HCT116 (cell line): ENCODE data around the gene EXOSC10. TPM values are rescaled to one million over a fixed set of nuclear protein-coding genes. Genes with fewer than 3 reads are reported as not detected.

Source experiments
- ATAC-seq: fragments of 200-7000 bp; cut with Tn5 transposase; 2 replicates; pipeline ENCODE4 v1.9.1; 2020; ENCODE audit warnings: mild to moderate bottlenecking, moderate library complexity
- BruUV-seq: library from RNA; stranded (reverse); fragments of 400-500 nt; replicated peaks from 2 replicates; lab custom pipeline; 2021; lab: Mats Ljungman, UMichigan
- CTCF ChIA-PET: fragments of 300-600 bp; sonication (Branson Sonifier 250); formaldehyde crosslinking; loops from one replicate; lab custom pipeline; 2021; ENCODE audit warnings: antibody characterized with exemption; lab: Charles Lee
- POLR2A ChIA-PET: fragments of 300-600, 350-600 bp; sonication (Branson Sonifier 250); formaldehyde crosslinking; loops from one replicate; lab custom pipeline; 2021; ENCODE audit warnings: antibody characterized with exemption; lab: Charles Lee
- RAD21 ChIA-PET, 2 experiments: fragments of 300-600 bp; sonication (Branson Sonifier 250); formaldehyde crosslinking; loops; one replicate each; lab custom pipeline; 2023; ENCODE audit warnings: low total read pairs in 2 of 2; ENCODE audit not compliant: uncharacterized antibody in 2 of 2, unreplicated experiment in 2 of 2, low non-redundant PET in 1 of 2; lab: Charles Lee
- DNase-seq: peaks from one replicate; pipeline ENCODE4 v3.0.0-alpha.2; 2010; ENCODE audit warnings: low read depth, low spot score
- H2AFZ ChIP-seq: fragments of 200-600 bp; shearing (Covaris generic), sonication (generic); 2 replicates; pipeline ENCODE4 v1.6.1; 2017; ENCODE audit warnings: low read depth, mixed run types, mixed read lengths, antibody characterized with exemption, low read length; ENCODE audit not compliant: poor library complexity, severe bottlenecking
- H3K27ac ChIP-seq: 2 replicates; pipeline ENCODE4 v1.5.1; 2012; ENCODE audit warnings: low read depth, low read length
- H3K27me3 ChIP-seq: fragments of 200-600 bp; sonication (generic); 2 replicates; pipeline ENCODE4 v1.6.1; 2016; ENCODE audit warnings: mixed run types, low read length, mixed read lengths; ENCODE audit not compliant: insufficient read depth
- H3K36me3 ChIP-seq, 2 experiments: fragments of 200-500 bp in 1 of 2; fragments of 200-600 bp in 1 of 2; sonication (Bioruptor generic) in 1 of 2; sonication (generic) in 1 of 2; 2 replicates each; pipeline versions ENCODE4 v1.5.1 to v1.6.1; 2014 to 2016; ENCODE audit warnings: low read length in 2 of 2, inconsistent platforms in 1 of 2, mixed read lengths in 1 of 2, mixed run types in 1 of 2; ENCODE audit not compliant: insufficient read depth in 2 of 2, control insufficient read depth in 1 of 2
- H3K4me1 ChIP-seq, 2 experiments: fragments of 200-600 bp in 1 of 2; sonication (generic) in 1 of 2; 2 replicates each; pipeline versions ENCODE4 v1.5.1 to v1.6.1; 2012 to 2017; ENCODE audit warnings: low read length in 2 of 2, inconsistent platforms in 1 of 2, mild to moderate bottlenecking in 1 of 2, mixed read lengths in 1 of 2, mixed run types in 1 of 2, moderate library complexity in 1 of 2; ENCODE audit not compliant: insufficient read depth in 2 of 2, control insufficient read depth in 1 of 2
- H3K4me2 ChIP-seq: fragments of 200-600 bp; sonication (generic); 2 replicates; pipeline ENCODE4 v1.6.1; 2017; ENCODE audit warnings: mixed run types, low read length, mixed read lengths
- H3K4me3 ChIP-seq, 2 experiments: fragments of 200-600 bp in 1 of 2; sonication (generic) in 1 of 2; replicated peaks in 1 of 2; 2 replicates each; pipeline ENCODE4 v1.5.1; 2011 to 2016; ENCODE audit warnings: low read length in 2 of 2, control low read depth in 1 of 2, low read depth in 1 of 2, mild to moderate bottlenecking in 1 of 2, mixed read lengths in 1 of 2, mixed run types in 1 of 2
- H3K79me2 ChIP-seq: fragments of 200-600 bp; sonication (generic); 2 replicates; pipeline ENCODE4 v1.6.1; 2017; ENCODE audit warnings: mild to moderate bottlenecking, mixed run types, low read length, moderate library complexity, mixed read lengths; ENCODE audit not compliant: insufficient read depth
- H3K9ac ChIP-seq: fragments of 200-600 bp; sonication (generic); 2 replicates; pipeline ENCODE4 v1.6.1; 2016; ENCODE audit warnings: low read length, mixed read lengths
- H3K9me2 ChIP-seq: fragments of 200-600 bp; sonication (generic), shearing (Covaris generic); 2 replicates; pipeline ENCODE4 v1.6.1; 2017; ENCODE audit warnings: mixed run types, mild to moderate bottlenecking, moderate library complexity; ENCODE audit not compliant: insufficient read depth
- H3K9me3 ChIP-seq, 2 experiments: fragments of 200-500 bp in 1 of 2; fragments of 200-600 bp in 1 of 2; sonication (Bioruptor generic) in 1 of 2; sonication (generic) in 1 of 2; 2 replicates each; pipeline ENCODE4 v1.6.1; 2014 to 2017; ENCODE audit warnings: low read length in 2 of 2, mixed read lengths in 2 of 2, inconsistent platforms in 1 of 2, low read depth in 1 of 2, mild to moderate bottlenecking in 1 of 2, mixed run types in 1 of 2, moderate library complexity in 1 of 2; ENCODE audit not compliant: control insufficient read depth in 1 of 2, insufficient read depth in 1 of 2
- H4K20me1 ChIP-seq: fragments of 200-600 bp; sonication (generic), shearing (Covaris generic); 2 replicates; pipeline ENCODE4 v1.6.1; 2017; ENCODE audit warnings: mixed run types, mild to moderate bottlenecking, moderate library complexity; ENCODE audit not compliant: insufficient read depth
- CEBPB ChIP-seq: IDR thresholded peaks from 2 replicates; pipeline ENCODE4 v1.6.1; 2012; ENCODE audit warnings: low read depth
- EGR1 ChIP-seq: IDR thresholded peaks from 2 replicates; pipeline ENCODE4 v1.6.1; 2012; ENCODE audit warnings: low read depth
- ELF1 ChIP-seq: IDR thresholded peaks from 2 replicates; pipeline ENCODE4 v1.6.1; 2012; ENCODE audit warnings: low read depth, borderline replicate concordance
- EZH2 ChIP-seq: fragments of 200-600 bp; sonication (generic); IDR thresholded peaks from 2 replicates; pipeline ENCODE4 v1.6.1; 2017; ENCODE audit warnings: antibody characterized with exemption, mixed run types
- EZH2phosphoT487 ChIP-seq: fragments of 200-600 bp; IDR thresholded peaks from 2 replicates; pipeline ENCODE4 v1.6.1; 2018; ENCODE audit warnings: antibody characterized with exemption, borderline replicate concordance
- FOSL1 ChIP-seq: IDR thresholded peaks from 2 replicates; pipeline ENCODE4 v1.6.1; 2012; ENCODE audit warnings: low read depth
- JUND ChIP-seq: IDR thresholded peaks from 2 replicates; pipeline ENCODE4 v1.6.1; 2012
- POLR2A ChIP-seq: IDR thresholded peaks from 2 replicates; pipeline ENCODE4 v1.7.0; 2011; ENCODE audit warnings: borderline replicate concordance; ENCODE audit not compliant: insufficient read depth, insufficient read length; ENCODE audit errors: extremely low read depth
- POLR2AphosphoS5 ChIP-seq: IDR thresholded peaks from 2 replicates; pipeline ENCODE4 v1.6.1; 2011; ENCODE audit warnings: mild to moderate bottlenecking, low read depth, low read length, moderate library complexity
- RAD21 ChIP-seq: IDR thresholded peaks from 2 replicates; pipeline ENCODE4 v1.6.1; 2012; ENCODE audit warnings: low read depth, mild to moderate bottlenecking
- SP1 ChIP-seq: IDR thresholded peaks from 2 replicates; pipeline ENCODE4 v1.6.1; 2012; ENCODE audit warnings: low read depth
- TCF7L2 ChIP-seq: IDR thresholded peaks from 2 replicates; pipeline ENCODE4 v1.7.0; 2011; ENCODE audit warnings: borderline replicate concordance, inconsistent platforms; ENCODE audit not compliant: insufficient read depth, insufficient read length; ENCODE audit errors: extremely low read depth
- YY1 ChIP-seq: IDR thresholded peaks from 2 replicates; pipeline ENCODE4 v1.6.1; 2011; ENCODE audit warnings: low read length, low read depth, moderate library complexity, mild to moderate bottlenecking; ENCODE audit not compliant: insufficient replicate concordance; ENCODE audit errors: extremely low read depth
- ZNF274 ChIP-seq: fragments of 200-500 bp; sonication (Bioruptor generic); IDR thresholded peaks from 2 replicates; pipeline ENCODE4 v1.6.1; 2014; ENCODE audit warnings: mild to moderate bottlenecking, low read depth, low read length, inconsistent platforms
- intact Hi-C: fragments of 100-400 bp; cut with micrococcal nuclease; formaldehyde crosslinking; loops from 2 replicates; pipeline ENCODE4 v1.10.0; 2022
- total RNA-seq: library from RNA; stranded (reverse); gene quantifications from one replicate; pipeline ENCODE4 v1.2.1, GENCODE V29; 2021; ENCODE audit not compliant: unreplicated experiment
- TF ChIP-seq, protein P1 (sequence below): IDR thresholded peaks from 2 replicates; pipeline ENCODE4 v1.6.1; 2012
- TF ChIP-seq, protein P2 (sequence below): IDR thresholded peaks from 2 replicates; pipeline ENCODE4 v1.6.1; 2012; ENCODE audit warnings: low read depth
- TF ChIP-seq, protein P3 (sequence below): IDR thresholded peaks from 2 replicates; pipeline ENCODE4 v1.6.1; 2012

EXOSC10 gene
- total RNA-seq, 1 experiment from 2014 or later, result 80.7 TPM

DNA sequence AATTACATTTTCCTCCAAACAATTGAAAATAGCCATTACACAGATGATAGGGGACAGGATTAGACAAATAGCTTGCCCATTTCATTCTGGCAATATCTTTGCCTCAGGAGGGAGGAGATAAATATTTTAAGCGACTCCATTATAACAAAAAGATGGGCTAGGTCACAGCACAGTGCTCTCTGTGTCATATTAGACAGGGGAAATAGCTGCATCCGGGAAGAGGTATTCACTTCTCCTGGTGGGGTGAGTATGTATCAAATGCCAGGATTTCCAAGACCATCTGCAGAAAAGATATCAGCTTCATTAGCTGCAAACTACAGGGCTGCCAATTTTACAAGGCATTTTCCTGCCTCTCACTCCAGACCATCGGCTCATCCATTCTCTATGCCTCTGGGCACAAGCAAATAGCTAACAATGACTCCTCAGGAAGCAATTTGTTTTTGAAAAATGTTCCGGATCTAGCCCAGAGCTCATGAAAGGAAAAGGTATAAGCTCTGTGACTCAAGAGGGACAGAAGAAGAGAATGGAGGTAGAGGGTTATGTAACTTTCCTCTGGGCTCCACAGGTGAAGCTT is 47.6 kb upstream of the EXOSC10 start:
- Histone ChIP-seq H3K9me3 (no peaks in the 10 kb centered on the region), H3K79me2 (no peaks in the 10 kb centered on the region), H3K27me3 (no peaks in the 10 kb centered on the region), H3K4me1 (no peaks in the 10 kb centered on the region), H3K4me3 (no peak overlapping the region), H3K4me2 (no peak overlapping the region), H2AFZ (no peak overlapping the region), H3K9ac (no peak overlapping the region), H3K36me3 (peaks cover 12 to 26% of the 10 kb centered on the region in 2 experiments; a peak in 3 of 4 replicates), H4K20me1 (no peaks in the 10 kb centered on the region), H3K9me2 (no peaks in the 10 kb centered on the region), H3K27ac (no peak overlapping the region)
- DNase-seq (no peak), ATAC-seq (no peak)
- ChIA-PET POLR2A (no interaction called here), RAD21 (no interaction called here), CTCF (no interaction called here)
- BruUV-seq, result no TSS peak
- intact Hi-C loops, result no loop called here
- no peak for TF ChIP-seq EZH2phosphoT487
- TF ChIP-seq ZNF274, result no peak

DNA sequence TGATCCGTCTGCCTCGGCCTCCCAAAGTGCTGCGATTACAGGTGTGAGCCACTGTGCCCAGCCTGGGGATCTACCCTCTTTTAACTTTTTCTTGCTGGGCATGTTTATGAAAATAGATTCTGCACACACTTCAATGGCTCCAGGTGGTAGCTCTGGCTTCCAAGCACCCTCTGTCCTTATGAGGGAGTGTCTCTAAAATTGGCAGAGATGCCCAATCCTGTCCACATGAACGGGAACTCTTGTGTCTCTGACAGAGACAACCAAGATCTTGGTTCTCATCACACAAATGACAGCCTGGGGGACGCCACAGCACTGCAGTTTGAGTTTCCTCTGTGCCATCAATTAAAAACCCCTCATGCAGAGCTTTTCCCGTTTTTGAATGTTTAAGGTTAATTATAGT is 46.1 kb upstream of the EXOSC10 start:
- no peaks in the 10 kb centered on the region for H3K9me3 ChIP-seq
- no peak overlapping the region for H2AFZ ChIP-seq
- ATAC-seq (no peak), DNase-seq (no peak)
- H3K4me3 ChIP-seq, result no peak overlapping the region
- no peaks in the 10 kb centered on the region for H3K9me2 ChIP-seq
- RAD21 ChIA-PET, result no interaction called here
- H3K4me1 ChIP-seq, result no peaks in the 10 kb centered on the region
- H3K27me3 ChIP-seq, result no peaks in the 10 kb centered on the region
- H3K4me2 ChIP-seq, result no peak overlapping the region
- no peak overlapping the region for H3K9ac ChIP-seq
- intact Hi-C loops, result no loop called here
- BruUV-seq, result no TSS peak
- CTCF ChIA-PET, result no interaction called here
- POLR2A ChIA-PET, result no interaction called here
- no peaks in the 10 kb centered on the region for H3K79me2 ChIP-seq
- no peaks in the 10 kb centered on the region for H4K20me1 ChIP-seq
- H3K36me3 ChIP-seq, result peaks cover 12 to 26% of the 10 kb centered on the region in 2 experiments; a peak in 3 of 4 replicates
- H3K27ac ChIP-seq, result no peak overlapping the region
- no peak for TF ChIP-seq FOSL1
- no peak for TF ChIP-seq SP1
- TF ChIP-seq ZNF274, result no peak
- TF ChIP-seq JUND, result no peak
- no peak for TF ChIP-seq ELF1
- TF ChIP-seq YY1, result no peak
- TF ChIP-seq TCF7L2, result no peak
- no peak for TF ChIP-seq POLR2A
- TF ChIP-seq RAD21, result no peak
- TF ChIP-seq, protein P1, sequence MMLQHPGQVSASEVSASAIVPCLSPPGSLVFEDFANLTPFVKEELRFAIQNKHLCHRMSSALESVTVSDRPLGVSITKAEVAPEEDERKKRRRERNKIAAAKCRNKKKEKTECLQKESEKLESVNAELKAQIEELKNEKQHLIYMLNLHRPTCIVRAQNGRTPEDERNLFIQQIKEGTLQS, result no peak
- no peak for TF ChIP-seq EGR1
- TF ChIP-seq, protein P2, sequence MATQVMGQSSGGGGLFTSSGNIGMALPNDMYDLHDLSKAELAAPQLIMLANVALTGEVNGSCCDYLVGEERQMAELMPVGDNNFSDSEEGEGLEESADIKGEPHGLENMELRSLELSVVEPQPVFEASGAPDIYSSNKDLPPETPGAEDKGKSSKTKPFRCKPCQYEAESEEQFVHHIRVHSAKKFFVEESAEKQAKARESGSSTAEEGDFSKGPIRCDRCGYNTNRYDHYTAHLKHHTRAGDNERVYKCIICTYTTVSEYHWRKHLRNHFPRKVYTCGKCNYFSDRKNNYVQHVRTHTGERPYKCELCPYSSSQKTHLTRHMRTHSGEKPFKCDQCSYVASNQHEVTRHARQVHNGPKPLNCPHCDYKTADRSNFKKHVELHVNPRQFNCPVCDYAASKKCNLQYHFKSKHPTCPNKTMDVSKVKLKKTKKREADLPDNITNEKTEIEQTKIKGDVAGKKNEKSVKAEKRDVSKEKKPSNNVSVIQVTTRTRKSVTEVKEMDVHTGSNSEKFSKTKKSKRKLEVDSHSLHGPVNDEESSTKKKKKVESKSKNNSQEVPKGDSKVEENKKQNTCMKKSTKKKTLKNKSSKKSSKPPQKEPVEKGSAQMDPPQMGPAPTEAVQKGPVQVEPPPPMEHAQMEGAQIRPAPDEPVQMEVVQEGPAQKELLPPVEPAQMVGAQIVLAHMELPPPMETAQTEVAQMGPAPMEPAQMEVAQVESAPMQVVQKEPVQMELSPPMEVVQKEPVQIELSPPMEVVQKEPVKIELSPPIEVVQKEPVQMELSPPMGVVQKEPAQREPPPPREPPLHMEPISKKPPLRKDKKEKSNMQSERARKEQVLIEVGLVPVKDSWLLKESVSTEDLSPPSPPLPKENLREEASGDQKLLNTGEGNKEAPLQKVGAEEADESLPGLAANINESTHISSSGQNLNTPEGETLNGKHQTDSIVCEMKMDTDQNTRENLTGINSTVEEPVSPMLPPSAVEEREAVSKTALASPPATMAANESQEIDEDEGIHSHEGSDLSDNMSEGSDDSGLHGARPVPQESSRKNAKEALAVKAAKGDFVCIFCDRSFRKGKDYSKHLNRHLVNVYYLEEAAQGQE, result no peak
- TF ChIP-seq CEBPB, result no peak
- TF ChIP-seq POLR2AphosphoS5, result no peak
- TF ChIP-seq, protein P3, sequence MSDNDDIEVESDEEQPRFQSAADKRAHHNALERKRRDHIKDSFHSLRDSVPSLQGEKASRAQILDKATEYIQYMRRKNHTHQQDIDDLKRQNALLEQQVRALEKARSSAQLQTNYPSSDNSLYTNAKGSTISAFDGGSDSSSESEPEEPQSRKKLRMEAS, result no peak
- TF ChIP-seq EZH2, result no peak
